Measurements from ENCODE around the gene ELAC1. TPM values are rescaled to one million over a fixed set of nuclear protein-coding genes. Genes with fewer than 3 reads are reported as not detected.
"Not testable (repeated sequence)": the region's sequence is repeated elsewhere in the genome, so short reads cannot be mapped to it uniquely, and the experiment has no call there.

ELAC1 gene
- total and polyA plus RNA-seq, 11 donors: 2.3 to 7.2 (median 4.0) TPM

DNA sequence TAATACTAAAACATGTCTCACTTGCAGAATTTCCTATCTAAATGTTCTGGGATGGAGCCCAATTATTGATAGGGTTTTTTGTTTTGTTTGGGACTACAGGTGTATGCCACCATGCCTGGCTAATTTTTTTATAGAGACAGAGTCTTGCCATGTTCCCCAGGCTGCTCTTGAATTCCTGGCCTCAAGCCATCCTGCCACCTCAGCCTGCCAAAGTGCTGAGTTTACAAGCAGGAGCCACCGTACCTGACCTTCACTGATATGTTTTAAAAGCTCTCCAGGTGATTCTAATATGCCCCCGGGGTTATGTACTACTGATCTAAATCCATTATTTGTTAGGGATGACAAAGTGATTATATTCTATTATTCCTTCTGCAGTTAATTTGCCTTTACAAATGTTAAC is 2.2 kb downstream of the ELAC1 start:
- H3K4me1 ChIP-seq: peaks cover 0 to 29% (median 16%) of the 10 kb centered on the region in 12 donors
- 34 to 48% (median 45%) methylated on average over 2 of the region's 2 CpGs for WGBS, 4 donors
- DNase-seq (peak in 4 of 5 donors; percentile 26 to 68 (median 63)), ATAC-seq (peak in 1 of 4 donors; percentile 24)
- no peaks in the 10 kb centered on the region for H3K9me3 ChIP-seq
- intact Hi-C loops (cut with DNase I): loop anchor here in 3 of 10 donors (5.0 to 10.0 kb wide), 3 partner anchors 55 to 93 kb away; partner anchors contain the start of gene ME2 (in 1 of the 3)
- H3K27me3 ChIP-seq: no peaks in the 10 kb centered on the region
- peak overlapping the region in 4 of 12 donors; percentile 7 to 100 (median 26) for H3K27ac ChIP-seq
- no peak overlapping the region for H3K4me3 ChIP-seq
- peaks cover 0 to 10% (median 8%) of the 10 kb centered on the region in 9 donors for H3K36me3 ChIP-seq
- TF ChIP-seq, protein P1, sequence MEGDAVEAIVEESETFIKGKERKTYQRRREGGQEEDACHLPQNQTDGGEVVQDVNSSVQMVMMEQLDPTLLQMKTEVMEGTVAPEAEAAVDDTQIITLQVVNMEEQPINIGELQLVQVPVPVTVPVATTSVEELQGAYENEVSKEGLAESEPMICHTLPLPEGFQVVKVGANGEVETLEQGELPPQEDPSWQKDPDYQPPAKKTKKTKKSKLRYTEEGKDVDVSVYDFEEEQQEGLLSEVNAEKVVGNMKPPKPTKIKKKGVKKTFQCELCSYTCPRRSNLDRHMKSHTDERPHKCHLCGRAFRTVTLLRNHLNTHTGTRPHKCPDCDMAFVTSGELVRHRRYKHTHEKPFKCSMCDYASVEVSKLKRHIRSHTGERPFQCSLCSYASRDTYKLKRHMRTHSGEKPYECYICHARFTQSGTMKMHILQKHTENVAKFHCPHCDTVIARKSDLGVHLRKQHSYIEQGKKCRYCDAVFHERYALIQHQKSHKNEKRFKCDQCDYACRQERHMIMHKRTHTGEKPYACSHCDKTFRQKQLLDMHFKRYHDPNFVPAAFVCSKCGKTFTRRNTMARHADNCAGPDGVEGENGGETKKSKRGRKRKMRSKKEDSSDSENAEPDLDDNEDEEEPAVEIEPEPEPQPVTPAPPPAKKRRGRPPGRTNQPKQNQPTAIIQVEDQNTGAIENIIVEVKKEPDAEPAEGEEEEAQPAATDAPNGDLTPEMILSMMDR (IDR thresholded peaks at IDR 0.05): no peak
- no peak for TF ChIP-seq POLR2A (IDR thresholded peaks at IDR 0.05)

DNA sequence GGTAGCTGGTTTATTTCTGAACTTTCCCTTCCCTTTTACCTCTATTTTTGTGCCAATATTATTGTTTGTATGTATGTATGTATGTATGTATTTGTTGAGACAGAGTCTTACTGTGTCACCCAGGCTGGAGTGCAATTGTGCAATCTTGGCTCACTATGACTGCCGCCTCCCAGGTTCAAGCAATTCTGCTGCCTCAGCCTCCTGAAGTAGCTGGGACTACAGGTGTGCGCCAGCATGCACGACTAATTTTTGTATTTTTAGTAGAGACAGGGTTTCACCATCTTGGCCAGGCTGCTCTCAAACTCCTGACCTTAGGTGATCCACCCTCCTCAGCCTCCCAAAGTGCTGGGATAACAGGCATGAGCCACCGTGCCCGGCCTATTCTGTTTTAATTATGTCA is 4.6 kb downstream of the ELAC1 start:
- intact Hi-C loops (cut with DNase I): loop anchor here in 3 of 10 donors (5.0 to 10.0 kb wide), 3 partner anchors 52 to 95 kb away; partner anchors contain the start of gene ME2 (in 1 of the 3)
- not testable (repeated sequence) for ATAC-seq

DNA sequence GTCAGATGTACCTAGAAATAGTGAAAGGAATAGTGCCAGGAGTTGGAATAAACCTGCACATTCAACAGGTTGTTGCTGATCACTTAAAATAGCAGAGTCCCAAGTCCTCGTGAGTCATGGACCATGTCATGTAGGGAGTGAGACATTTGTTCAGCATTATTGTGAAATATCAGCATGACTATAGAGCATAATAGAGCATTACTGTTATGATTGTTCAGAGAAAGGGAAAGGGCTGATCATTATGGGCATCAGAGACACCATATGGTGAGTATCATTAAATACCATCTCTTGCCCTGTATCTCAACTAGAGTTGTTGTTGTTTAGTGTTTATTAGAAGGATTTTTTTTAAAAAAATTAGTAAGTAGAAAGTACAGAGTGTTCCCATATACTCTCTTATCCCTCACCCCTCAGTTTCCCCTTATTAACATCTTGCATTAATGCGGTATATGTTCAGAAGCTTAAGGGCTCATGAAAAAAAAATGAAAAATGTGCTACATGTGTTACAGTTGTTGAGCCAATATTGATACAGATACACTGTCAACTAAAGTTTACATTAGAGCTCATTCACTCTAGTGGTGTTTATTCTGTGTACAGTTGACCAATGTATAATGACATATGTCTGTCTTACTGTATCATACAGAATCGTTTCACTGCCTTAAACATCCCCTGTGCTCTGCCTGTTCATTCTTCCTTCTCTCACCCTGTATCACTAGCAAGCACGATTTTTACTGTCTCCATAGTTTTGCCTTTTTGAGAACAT is 5.7 kb downstream of the ELAC1 start:
- Histone ChIP-seq H3K36me3 (peaks cover 0 to 45% (median 42%) of the 10 kb centered on the region in 9 donors), H3K4me1 (peaks cover 0 to 28% (median 16%) of the 10 kb centered on the region in 12 donors), H3K27me3 (no peaks in the 10 kb centered on the region), H3K9me3 (peaks cover 0 to 10% (median 0%) of the 10 kb centered on the region in 12 donors), H3K4me3 (no peak overlapping the region), H3K27ac (no peak overlapping the region)
- no peak for TF ChIP-seq POLR2A (IDR thresholded peaks at IDR 0.05)
- TF ChIP-seq, protein P1 (IDR thresholded peaks at IDR 0.05): no peak
- WGBS, 4 donors: 81 to 85% (median 83%) methylated on average over 4 of the region's 4 CpGs
- ATAC-seq: peak in 3 of 4 donors; percentile 58 to 87 (median 76)
- no peak for DNase-seq
- intact Hi-C loops (cut with DNase I): loop anchor here in 3 of 10 donors (5.0 to 10.0 kb wide), 3 partner anchors 51 to 96 kb away; partner anchors contain the start of gene ME2 (in 1 of the 3)

More for the DNA sequence above, 4.6 kb downstream of the ELAC1 start:
- Histone ChIP-seq H3K36me3 (peaks cover 0 to 34% (median 31%) of the 10 kb centered on the region in 9 donors), H3K4me1 (peaks cover 0 to 29% (median 16%) of the 10 kb centered on the region in 12 donors)
- WGBS, 4 donors: 75 to 88% (median 84%) methylated on average over 5 of the region's 5 CpGs
- H3K27ac ChIP-seq, H3K27me3 ChIP-seq, H3K9me3 ChIP-seq, DNase-seq, H3K4me3 ChIP-seq: not testable (repeated sequence)

DNA sequence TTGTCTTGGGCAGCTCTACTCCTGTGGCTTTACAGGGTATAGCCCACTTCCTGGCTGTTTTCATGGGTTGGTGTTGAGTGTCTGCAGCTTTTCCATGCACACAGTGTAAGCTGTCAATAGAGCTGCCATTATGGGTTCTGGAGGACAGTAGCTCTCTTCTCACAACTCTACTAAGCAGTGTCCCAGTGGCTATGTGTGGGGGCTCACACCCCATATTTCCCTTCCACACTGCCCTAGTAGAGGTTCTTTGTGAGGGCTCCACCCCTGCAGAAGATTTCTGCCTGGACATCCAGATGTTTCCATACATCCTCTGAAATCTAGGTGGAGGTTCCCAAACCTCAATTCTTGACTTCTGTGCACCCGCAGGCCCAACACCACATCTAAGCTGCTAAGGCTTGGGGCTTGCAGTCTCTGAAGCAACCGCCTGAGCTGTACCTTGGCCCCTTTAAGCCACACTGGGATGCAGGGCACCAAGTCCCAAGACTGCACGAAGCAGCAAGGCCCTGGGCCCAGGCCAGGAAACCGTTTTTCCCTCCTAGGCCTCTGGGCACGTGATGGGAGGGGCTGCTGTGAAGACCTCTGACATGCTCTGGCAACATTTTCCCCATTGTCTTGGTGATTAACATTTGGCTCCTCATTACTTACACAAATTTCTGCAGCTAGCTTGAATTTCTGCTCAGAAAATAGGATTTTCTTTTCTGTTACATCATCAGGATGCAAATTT is 9.4 kb downstream of the ELAC1 start:
- Histone ChIP-seq H3K36me3 (peaks cover 0 to 70% (median 61%) of the 10 kb centered on the region in 9 donors), H3K4me3 (no peak overlapping the region), H3K27ac (no peak overlapping the region), H3K9me3 (peaks cover 0 to 10% (median 0%) of the 10 kb centered on the region in 12 donors), H3K27me3 (no peaks in the 10 kb centered on the region), H3K4me1 (peaks cover 0 to 10% (median 0%) of the 10 kb centered on the region in 12 donors)
- no peak for DNase-seq
- intact Hi-C loops (cut with DNase I): loop anchor here in 3 of 10 donors (5.0 to 10.0 kb wide), 3 partner anchors 48 to 78 kb away; no protein-coding TSS in a partner anchor
- ATAC-seq: no peak
- WGBS, 4 donors: 85 to 97% (median 93%) methylated on average over 5 of the region's 5 CpGs
- TF ChIP-seq POLR2A (IDR thresholded peaks at IDR 0.05): no peak
- TF ChIP-seq, protein P1 (IDR thresholded peaks at IDR 0.05): no peak

Data from heart left ventricle (tissue), 16 donors.